SHP77 treated with DMSO at 0.1 percent for 48 hours (cell line): Measurements from ENCODE around the gene COX6A2.
"Not testable (repeated sequence)": the region's sequence is repeated elsewhere in the genome, so short reads cannot be mapped to it uniquely, and the experiment has no call there.

Source experiments
- DNase-seq: peaks from one replicate; lab custom pipeline; 2025; lab: John Stamatoyannopoulos, UW

The COX6A2 gene

DNA sequence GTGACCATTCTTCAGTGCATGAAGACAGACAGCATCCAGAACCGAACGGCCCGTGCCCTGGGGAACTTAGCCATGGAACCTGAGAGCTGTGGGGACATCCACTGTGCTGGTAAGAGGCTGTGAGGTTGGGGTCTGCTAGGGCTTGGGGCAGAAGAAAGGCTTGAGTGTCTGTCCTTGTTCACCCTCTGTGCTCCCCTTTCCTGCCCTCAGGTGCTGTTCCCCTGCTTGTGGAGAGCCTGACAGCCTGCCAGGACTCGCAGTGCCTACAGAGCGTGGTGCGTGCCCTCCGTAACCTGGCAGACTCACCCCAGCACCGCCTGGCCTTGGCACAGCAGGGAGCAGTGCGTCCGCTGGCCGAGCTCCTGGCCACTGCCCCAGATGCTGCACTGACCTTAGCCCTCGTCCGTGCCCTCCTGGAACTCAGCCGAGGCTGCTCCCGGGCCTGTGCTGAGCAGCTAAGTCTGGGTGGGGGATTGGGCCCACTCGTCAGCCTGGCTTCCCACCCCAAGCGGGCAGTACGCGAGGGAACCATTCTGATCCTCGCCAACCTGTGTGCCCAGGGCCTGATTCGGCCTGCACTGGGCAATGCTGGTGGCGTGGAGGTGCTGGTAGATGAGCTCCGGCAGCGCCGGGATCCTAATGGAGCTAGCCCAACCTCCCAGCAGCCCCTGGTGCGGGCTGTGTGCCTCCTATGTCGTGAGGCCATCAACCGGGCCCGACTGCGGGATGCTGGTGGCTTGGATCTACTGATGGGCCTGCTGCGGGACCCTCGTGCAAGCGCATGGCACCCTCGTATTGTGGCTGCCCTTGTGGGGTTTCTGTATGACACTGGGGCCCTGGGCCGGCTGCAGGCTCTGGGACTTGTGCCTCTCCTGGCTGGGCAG, 34.0 kb upstream of the COX6A2 start:
- DNase-seq = no peak

GRCh38 chr16:31461201-31461920, 33.2 kb upstream of the COX6A2 start:
- DNase-seq = no peak

- peak; percentile 33 for DNase-seq
These were observed 32.4 kb upstream of the COX6A2 start for GRCh38 chr16:31460582-31461002.

- peak; percentile 98 for DNase-seq
These were observed 31.8 kb upstream of the COX6A2 start for GRCh38 chr16:31459687-31460581.

- peak; percentile 93 for DNase-seq
These were observed 30.9 kb upstream of the COX6A2 start, which contains the start of gene ARMC5 for GRCh38 chr16:31458844-31459686. Gene ARMC5 (plus strand): TSS chr16:31459501. CDS start chr16:31459525, 24 bp downstream.

DNA sequence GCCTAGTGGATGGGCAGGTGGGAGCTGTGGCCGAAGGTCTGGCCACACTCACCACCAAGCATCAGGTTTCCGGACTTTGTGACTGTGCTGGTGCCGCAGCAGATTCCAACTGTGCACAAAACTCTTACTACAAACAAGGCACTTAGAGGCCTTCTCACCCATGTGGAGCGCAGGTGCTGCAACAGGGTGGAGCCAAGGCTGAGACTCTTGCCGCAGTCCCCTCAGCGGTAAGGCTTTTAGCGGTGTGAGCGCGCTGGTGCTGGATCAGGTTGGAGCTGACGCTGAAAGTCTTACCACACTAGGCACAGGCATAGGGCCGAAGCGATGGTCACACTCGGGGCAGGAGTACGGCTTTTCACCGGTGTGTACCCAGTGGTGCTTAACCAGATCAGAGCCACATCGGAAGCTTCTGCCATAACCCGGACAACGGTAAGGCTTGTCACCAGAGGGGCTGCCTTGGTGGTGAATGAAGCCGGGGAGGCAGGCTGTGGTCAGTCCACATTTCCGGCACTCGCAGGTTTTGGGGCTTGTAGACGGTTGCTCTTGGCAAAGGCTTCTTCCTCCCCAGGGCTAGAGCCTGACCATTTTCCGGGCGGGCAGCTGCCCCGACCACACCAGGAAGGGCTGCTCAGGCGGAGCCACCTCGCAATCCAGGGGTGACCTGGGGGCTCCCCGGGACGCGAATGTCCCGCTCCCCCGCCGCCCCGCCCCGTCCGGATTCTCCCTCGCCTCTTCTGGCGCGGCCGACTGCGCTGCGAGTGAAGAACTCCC, 30.1 kb upstream of the COX6A2 start:
- peak; percentile 17 for DNase-seq

DNA sequence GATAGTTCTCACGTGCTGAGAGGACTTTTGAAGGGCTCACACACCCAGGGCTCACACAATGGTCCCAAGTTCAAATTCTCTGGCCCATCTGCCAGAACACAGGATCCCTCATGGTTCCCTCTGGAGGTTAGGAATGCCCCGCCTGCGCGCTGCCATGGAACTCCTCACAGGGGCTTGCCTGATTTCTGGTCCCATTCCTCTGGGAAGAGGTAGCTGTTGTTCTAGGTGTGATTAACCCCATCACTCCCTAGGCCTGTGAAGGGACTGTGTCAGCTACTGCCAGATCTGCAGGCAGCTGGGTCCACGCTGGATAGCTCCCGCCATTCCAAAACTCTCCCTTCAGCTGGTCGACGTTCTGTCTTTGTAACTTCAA, 28.8 kb upstream of the COX6A2 start:
- no peak for DNase-seq

DNA sequence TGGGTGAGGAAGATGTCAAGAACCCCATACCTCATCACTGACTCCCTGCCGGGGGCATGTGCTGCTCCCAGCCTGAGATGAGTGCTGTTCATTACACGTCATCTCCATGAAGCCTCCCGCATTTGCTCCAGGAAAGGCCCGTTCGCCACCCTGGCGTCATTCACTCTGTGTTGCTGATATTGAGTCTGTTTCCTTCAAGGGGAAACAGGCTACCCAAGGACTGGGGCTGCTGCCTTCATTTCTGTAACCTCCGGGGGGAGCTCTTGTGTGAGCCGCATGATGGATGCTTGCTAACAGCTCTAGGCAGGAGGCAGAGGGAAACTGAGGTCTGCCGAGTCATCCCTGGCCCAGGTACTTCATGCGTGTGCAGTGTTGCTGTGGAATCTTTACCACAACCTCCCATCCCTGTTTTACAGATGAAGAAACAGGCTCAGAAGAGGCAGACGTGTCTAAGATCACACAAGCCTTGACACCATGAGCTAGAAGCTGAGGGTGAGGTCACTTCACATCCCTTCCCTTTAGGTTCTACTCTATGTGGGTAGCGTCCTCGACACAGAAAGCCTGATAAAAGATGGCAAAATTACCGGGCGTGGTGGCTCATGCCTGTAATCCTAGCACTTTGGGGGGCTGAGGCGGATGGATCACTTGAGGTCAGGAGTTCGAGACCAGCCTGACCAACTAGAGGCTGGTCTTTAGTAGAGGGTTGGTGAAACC, 27.6 kb upstream of the COX6A2 start:
- no peak for DNase-seq

DNA sequence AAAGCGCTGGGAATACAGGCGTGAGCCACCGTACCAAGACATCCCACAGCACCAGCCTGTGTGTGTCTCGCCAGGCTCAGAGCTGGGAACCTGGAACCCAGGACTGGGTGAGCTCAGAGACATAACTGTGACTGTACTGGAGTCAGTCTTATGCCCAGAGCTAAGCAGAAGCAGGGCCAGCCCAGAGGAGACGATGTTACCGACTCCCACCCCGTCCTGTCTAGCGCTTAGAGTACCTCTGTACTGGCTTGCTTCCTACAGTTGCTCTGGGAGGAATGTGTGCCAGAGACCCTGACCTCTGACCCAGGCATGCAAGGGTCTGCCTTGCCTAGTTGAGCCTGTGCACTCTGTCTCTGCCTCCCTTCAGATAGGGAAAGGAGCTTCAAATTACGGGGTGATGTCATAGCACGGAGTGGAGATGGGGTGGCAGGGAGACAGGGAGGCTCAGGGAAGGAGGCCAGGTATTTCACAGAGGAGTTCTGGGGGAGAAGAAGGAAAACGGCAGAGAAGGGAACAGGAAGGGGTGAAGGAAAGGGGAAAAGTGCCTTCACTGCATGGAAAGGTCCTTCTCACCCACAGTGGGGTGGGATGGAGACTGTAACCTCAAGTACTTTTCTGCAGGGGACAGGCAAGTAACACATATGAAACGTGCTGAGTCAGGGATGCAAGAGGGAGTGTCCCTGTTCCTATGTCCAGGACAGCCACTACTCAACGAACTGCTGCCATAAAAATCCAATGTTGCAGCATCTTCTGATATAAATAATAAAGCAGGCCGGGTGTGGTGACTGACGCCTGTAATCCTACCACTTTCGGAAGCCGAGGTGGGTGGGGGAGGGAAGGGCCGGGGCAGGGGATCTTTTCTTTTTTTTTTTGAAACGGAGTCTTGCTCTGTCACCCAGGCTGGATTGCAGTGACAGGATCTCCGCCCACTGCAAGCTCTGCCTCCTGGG, 25.4 kb upstream of the COX6A2 start:
- DNase-seq = no peak

GRCh38 chr16:31452631-31453106, 24.5 kb upstream of the COX6A2 start:
- no peak for DNase-seq

DNA sequence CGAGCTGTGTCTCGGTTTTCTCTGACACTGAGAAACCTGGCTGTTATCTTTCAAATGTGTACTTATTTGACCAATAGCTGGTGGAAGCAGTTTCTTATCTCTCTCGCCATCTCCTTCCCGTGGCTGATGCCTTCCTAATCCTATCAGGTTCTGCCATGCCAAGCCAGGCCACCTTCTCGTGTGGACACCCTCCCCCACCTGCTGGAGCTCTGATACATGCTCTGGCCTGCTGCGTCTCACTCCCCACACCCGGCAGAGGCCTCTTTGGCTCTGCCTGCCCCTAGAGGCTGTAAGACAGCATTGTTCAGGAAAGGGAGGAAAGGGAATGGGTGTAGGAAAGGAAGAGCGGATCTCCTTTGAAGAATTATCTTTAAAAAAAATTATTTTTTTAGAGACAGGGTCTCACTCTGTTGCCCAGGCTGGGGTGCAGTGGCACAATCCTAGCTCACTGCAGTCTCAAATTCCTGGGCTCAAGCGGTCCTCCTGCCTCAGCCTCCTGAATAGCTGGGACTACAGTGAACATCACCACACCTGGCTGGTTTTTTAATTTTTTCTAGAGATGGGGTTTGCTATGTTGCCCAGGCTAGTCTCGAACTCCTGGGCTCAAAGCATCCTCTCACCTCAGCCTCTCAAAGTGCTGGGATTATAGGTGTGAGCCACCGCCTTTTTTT, 23.7 kb upstream of the COX6A2 start:
- peak; percentile 61 for DNase-seq

DNA sequence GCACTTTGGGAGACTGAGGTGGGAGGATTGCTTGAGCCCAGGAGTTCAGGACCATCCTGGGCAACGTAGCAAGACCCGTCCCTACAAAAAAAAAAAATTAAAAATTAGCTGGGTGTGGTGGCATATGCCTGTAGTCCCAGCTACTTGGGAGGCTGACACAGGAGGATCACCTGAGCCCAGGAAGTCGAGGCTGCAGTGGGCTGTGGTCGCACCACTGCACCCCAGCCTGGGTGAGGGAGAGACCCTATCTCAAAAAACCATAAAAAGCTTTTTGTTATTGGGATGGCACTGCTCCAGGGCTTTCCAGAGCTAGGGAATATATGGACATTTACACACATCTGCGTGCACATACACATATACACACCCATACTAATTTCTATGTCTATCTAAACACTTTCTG, 23.0 kb upstream of the COX6A2 start:
- DNase-seq = no peak

- not testable (repeated sequence) for DNase-seq
These were observed 17.8 kb upstream of the COX6A2 start for GRCh38 chr16:31445931-31446330.

GRCh38 chr16:31441956-31442355, 13.8 kb upstream of the COX6A2 start:
- no peak for DNase-seq

GRCh38 chr16:31440516-31441184, 12.5 kb upstream of the COX6A2 start:
- DNase-seq = no peak

DNA sequence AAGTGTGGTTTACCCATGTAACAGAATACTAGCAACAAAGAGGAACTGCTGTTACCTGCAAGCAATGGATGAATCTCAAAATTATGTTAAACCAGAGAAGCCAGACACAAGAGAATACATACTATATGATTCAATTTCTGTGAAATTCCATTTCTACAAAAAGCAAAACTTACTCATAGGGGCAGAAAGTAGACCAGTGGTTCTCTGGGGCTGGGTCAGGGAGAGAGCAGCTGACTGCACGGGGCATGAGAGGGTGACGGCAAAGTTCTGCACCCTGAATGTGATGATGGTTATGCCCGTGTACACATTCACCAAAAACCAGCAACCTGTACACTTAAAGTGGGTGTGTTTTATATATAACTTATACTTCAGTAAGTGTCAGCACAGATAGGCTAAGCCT, 11.4 kb upstream of the COX6A2 start:
- DNase-seq = no peak

- DNase-seq = not testable (repeated sequence)
These were observed 10.9 kb upstream of the COX6A2 start for GRCh38 chr16:31439023-31439422.
